Kidney (tissue), 14 donors: ENCODE results near the gene IFT27. TPM values are rescaled to one million over a fixed set of nuclear protein-coding genes. Genes with fewer than 3 reads are reported as not detected.

ENCODE experiments used
- DNase-seq, 5 donors: peaks; one replicate each; pipeline ENCODE4 v3.0.0-alpha.2; 2013 to 2020
- FAIRE-seq: peaks from 2 replicates; lab custom pipeline; 2012; peaks lifted over from hg19 to GRCh38; lab: Jason Lieb, UNC
- H3K27ac ChIP-seq, 2 donors: one replicate each; pipeline ENCODE4 v1.7.0; 2013; ENCODE audit warnings: low read depth in 2 of 2, low read length in 2 of 2, inconsistent platforms in 1 of 2
- H3K27me3 ChIP-seq: one replicate; pipeline ENCODE4 v1.7.1; 2013; ENCODE audit warnings: low read length, inconsistent platforms; ENCODE audit not compliant: control insufficient read depth, insufficient read depth
- H3K36me3 ChIP-seq, 3 donors: one replicate each; pipeline versions ENCODE4 v1.7.0 to v1.7.1; 2013; ENCODE audit warnings: low read length in 3 of 3, control low read depth in 1 of 3, inconsistent platforms in 1 of 3; ENCODE audit not compliant: insufficient read depth in 3 of 3, control insufficient read depth in 2 of 3
- H3K4me1 ChIP-seq, 3 donors: one replicate each; pipeline versions ENCODE4 v1.7.0 to v1.7.1; 2013; ENCODE audit warnings: low read length in 3 of 3, inconsistent platforms in 1 of 3, low read depth in 1 of 3; ENCODE audit not compliant: control insufficient read depth in 2 of 3, insufficient read depth in 2 of 3
- H3K4me3 ChIP-seq, 3 donors: one replicate each; pipeline versions ENCODE4 v1.7.0 to v1.8.1; 2013; ENCODE audit warnings: low read length in 3 of 3, control low read depth in 1 of 3, inconsistent platforms in 1 of 3
- H3K9ac ChIP-seq, 3 donors: one replicate each; pipeline versions ENCODE4 v1.7.0 to v1.7.1; 2013; ENCODE audit warnings: low read length in 3 of 3, control low read depth in 1 of 3, inconsistent platforms in 1 of 3
- H3K9me3 ChIP-seq, 3 donors: one replicate each; pipeline versions ENCODE4 v1.7.0 to v1.7.1; 2013; ENCODE audit warnings: low read length in 3 of 3, control low read depth in 1 of 3, inconsistent platforms in 1 of 3; ENCODE audit not compliant: control insufficient read depth in 2 of 3, insufficient read depth in 1 of 3
- intact Hi-C: fragments of 100-400 bp; cut with DNase I; formaldehyde crosslinking; loops from one replicate; pipeline ENCODE4 v1.11.1; 2022
- polyA plus RNA-seq: library from polyadenylated mRNA; stranded (reverse); fragments of 350-450 nt; fragmentation: Illumina TruSeq; extraction: RNeasy Lipid Tissue Mini Kit (QIAGEN cat#74804); gene quantifications from one replicate; pipeline ENCODE4 v1.2.3, GENCODE V29; 2014; ENCODE audit warnings: low read depth, low replicate concordance; ENCODE audit not compliant: insufficient read depth
- total RNA-seq: library from RNA; stranded (reverse); fragmentation: NEBNext Ultra II Directional; extraction: Animal tissue kit (Norgen Biotek cat#: 25700); gene quantifications from one replicate; pipeline ENCODE4 v1.2.1, GENCODE V29; 2021
- TF ChIP-seq, protein P1 (sequence below): IDR thresholded peaks from 3 replicates; pipeline ENCODE4 v1.5.1; 2012; ENCODE audit warnings: mild to moderate bottlenecking, moderate library complexity, borderline replicate concordance; ENCODE audit not compliant: insufficient read depth; ENCODE audit errors: extremely low read depth
- donor health status: control.
- donor health status: control.
- donor health status: control.
- donor health status: control.
- donor health status: control.
- donor health status: DM: yes; HTN: yes; CAD: no.
- donor health status: Normal renal cell carcinoma (clear cell type).

IFT27 gene
- total and polyA plus RNA-seq, 2 donors from 2014 or later: 33.1 to 52.7 TPM

DNA sequence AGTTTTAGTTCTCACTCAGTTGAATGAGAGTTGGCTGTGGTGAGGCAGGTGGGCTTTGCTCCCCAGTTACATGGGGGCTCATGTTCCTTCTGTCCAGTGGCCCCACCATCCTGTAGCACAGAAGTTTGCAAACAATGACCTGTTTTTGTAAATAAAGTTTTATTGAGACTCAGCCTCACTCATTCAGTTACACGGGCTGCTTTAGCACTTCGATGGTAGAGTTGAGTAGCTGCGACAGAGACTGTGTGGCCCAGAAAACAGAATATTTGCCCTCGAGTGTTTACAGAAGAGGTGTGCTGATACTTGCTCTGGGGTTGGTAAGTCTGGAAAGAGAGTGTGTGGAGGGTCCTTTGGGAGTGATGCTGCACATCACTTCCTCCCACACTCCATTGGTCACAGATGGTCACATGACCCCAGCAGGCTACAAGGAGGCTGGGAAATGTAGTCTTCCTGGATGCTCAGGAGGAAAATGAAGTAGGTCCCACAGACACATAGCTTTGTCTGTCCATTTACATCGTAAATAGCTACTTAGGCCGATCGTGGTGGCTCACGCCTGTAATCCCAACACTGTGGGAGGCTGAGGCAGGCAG, 34.6 kb downstream of the IFT27 start:
- no peak for FAIRE-seq
- no peak for DNase-seq
- no peaks in the 10 kb centered on the region for H3K27me3 ChIP-seq

DNA sequence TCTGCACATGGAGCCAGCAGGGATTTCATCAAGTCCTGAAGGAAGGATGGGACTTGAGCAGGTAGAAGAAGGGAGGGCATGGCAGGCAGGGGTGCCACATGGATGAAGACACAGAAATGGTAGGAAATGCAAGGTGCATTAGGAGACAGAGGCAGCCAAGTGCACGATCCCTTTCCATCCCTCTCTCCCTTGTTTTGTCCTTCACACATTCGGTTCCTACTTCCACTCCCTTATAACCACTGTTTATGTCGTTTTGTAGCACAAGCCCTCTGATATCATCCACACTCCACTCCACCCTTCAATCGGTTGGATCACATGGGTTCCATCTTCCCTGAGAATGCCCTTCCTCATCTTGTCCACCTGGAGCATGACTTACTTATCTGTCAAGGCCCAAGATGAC, 35.2 kb downstream of the IFT27 start:
- no peak overlapping the region for H3K4me3 ChIP-seq
- no peak overlapping the region for H3K9ac ChIP-seq
- DNase-seq (no peak), FAIRE-seq (no peak)
- H3K4me1 ChIP-seq: no peaks in the 10 kb centered on the region
- TF ChIP-seq, protein P1, sequence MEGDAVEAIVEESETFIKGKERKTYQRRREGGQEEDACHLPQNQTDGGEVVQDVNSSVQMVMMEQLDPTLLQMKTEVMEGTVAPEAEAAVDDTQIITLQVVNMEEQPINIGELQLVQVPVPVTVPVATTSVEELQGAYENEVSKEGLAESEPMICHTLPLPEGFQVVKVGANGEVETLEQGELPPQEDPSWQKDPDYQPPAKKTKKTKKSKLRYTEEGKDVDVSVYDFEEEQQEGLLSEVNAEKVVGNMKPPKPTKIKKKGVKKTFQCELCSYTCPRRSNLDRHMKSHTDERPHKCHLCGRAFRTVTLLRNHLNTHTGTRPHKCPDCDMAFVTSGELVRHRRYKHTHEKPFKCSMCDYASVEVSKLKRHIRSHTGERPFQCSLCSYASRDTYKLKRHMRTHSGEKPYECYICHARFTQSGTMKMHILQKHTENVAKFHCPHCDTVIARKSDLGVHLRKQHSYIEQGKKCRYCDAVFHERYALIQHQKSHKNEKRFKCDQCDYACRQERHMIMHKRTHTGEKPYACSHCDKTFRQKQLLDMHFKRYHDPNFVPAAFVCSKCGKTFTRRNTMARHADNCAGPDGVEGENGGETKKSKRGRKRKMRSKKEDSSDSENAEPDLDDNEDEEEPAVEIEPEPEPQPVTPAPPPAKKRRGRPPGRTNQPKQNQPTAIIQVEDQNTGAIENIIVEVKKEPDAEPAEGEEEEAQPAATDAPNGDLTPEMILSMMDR: no peak
- H3K27ac ChIP-seq: no peak overlapping the region
- H3K36me3 ChIP-seq: no peaks in the 10 kb centered on the region
- peaks cover 0 to 2% (median 0%) of the 10 kb centered on the region in 3 donors for H3K9me3 ChIP-seq
- H3K27me3 ChIP-seq: no peaks in the 10 kb centered on the region
- intact Hi-C loops: no loop called here

More for the DNA sequence above, 34.6 kb downstream of the IFT27 start:
- no peaks in the 10 kb centered on the region for H3K4me1 ChIP-seq
- H3K4me3 ChIP-seq: no peak overlapping the region
- H3K9ac ChIP-seq: no peak overlapping the region
- intact Hi-C loops: no loop called here
- H3K27ac ChIP-seq: no peak overlapping the region
- H3K36me3 ChIP-seq: no peaks in the 10 kb centered on the region
- TF ChIP-seq, protein P1: no peak
- peaks cover 0 to 2% (median 0%) of the 10 kb centered on the region in 3 donors for H3K9me3 ChIP-seq

DNA sequence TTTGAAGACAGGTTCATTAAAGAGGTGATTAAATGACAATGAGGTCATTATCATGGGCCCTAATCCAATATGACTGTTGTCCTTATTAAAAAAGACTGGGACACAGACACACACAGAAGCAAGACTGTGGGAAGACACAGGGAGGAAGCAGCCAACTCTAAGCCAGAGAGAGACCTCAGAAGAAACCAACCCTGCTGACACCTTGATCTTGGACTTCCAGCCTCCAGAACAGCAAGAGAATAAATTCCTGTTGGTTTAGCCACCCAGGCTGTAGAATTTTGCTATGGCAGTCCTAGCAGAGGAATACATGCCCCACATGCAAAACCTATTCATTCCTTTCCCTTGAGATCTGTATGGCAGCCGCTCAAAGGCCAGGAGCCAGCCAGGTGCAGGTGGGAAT, 36.7 kb downstream of the IFT27 start:
- FAIRE-seq: no peak
- TF ChIP-seq, protein P1: no peak

More for the DNA sequence above, 36.7 kb downstream of the IFT27 start:
- Histone ChIP-seq H3K9ac (no peak overlapping the region), H3K4me3 (no peak overlapping the region), H3K36me3 (no peaks in the 10 kb centered on the region), H3K27ac (no peak overlapping the region), H3K4me1 (no peaks in the 10 kb centered on the region), H3K27me3 (no peaks in the 10 kb centered on the region), H3K9me3 (peaks cover 0 to 2% (median 0%) of the 10 kb centered on the region in 3 donors)
- no peak for DNase-seq
- intact Hi-C loops: no loop called here
